Neutrophil (primary cell): ENCODE measurements around the gene SUGCT.

Experiments used
- H3K27ac ChIP-seq: fragments of 200-600 bp; sonication (generic); 2 replicates; pipeline ENCODE4 v1.5.1; 2016; ENCODE audit warnings: mild to moderate bottlenecking, moderate library complexity
- H3K27me3 ChIP-seq: fragments of 200-600 bp; sonication (generic); 2 replicates; pipeline ENCODE4 v1.6.0; 2016; ENCODE audit warnings: mild to moderate bottlenecking
- H3K36me3 ChIP-seq: fragments of 200-600 bp; sonication (generic); 2 replicates; pipeline ENCODE4 v1.5.1; 2017
- H3K4me1 ChIP-seq, 2 experiments: fragments of 200-600 bp in 1 of 2; sonication (generic) in 1 of 2; 1 replicate in 1 of 2; 2 replicates in 1 of 2; pipeline versions ENCODE4 v1.5.1 to v1.6.1; 2013 to 2016; ENCODE audit warnings: low read depth in 1 of 2, low read length in 1 of 2, mild to moderate bottlenecking in 1 of 2, moderate library complexity in 1 of 2; ENCODE audit not compliant: control insufficient read depth in 1 of 2, insufficient read depth in 1 of 2
- H3K4me3 ChIP-seq, 2 experiments: fragments of 200-600 bp in 1 of 2; sonication (generic) in 1 of 2; 1 replicate in 1 of 2; 2 replicates in 1 of 2; pipeline ENCODE4 v1.5.1; 2013 to 2016; ENCODE audit warnings: low read depth in 1 of 2, low read length in 1 of 2, mild to moderate bottlenecking in 1 of 2, moderate library complexity in 1 of 2
- H3K9me3 ChIP-seq: fragments of 200-600 bp; sonication (generic); 2 replicates; pipeline ENCODE4 v1.5.1; 2016
- CTCF ChIP-seq: fragments of 200-600 bp; sonication (generic); IDR thresholded peaks from 2 replicates; pipeline ENCODE4 v1.5.1; 2016; ENCODE audit warnings: antibody characterized with exemption

The SUGCT gene

GRCh38 chr7:40701836-40702551 is 567.2 kb downstream of the SUGCT start:
- H3K4me3 ChIP-seq: no peak overlapping the region
- H3K27ac ChIP-seq: no peak overlapping the region
- no peaks in the 10 kb centered on the region for H3K36me3 ChIP-seq
- H3K4me1 ChIP-seq: peaks cover 3 to 10% of the 10 kb centered on the region in 2 experiments
- H3K27me3 ChIP-seq: no peaks in the 10 kb centered on the region
- no peaks in the 10 kb centered on the region for H3K9me3 ChIP-seq
- TF ChIP-seq CTCF: no peak

- no peak for TF ChIP-seq CTCF
- Histone ChIP-seq H3K27me3 (no peaks in the 10 kb centered on the region), H3K4me1 (peaks cover 3 to 10% of the 10 kb centered on the region in 2 experiments), H3K4me3 (no peak overlapping the region), H3K27ac (no peak overlapping the region), H3K9me3 (no peaks in the 10 kb centered on the region), H3K36me3 (no peaks in the 10 kb centered on the region)
These were observed 569.4 kb downstream of the SUGCT start for GRCh38 chr7:40704172-40704571.

- no peak overlapping the region for H3K27ac ChIP-seq
- H3K4me3 ChIP-seq: no peak overlapping the region
- no peaks in the 10 kb centered on the region for H3K27me3 ChIP-seq
- H3K4me1 ChIP-seq: peaks cover 1 to 2% of the 10 kb centered on the region in 2 experiments
- H3K9me3 ChIP-seq: no peaks in the 10 kb centered on the region
- TF ChIP-seq CTCF: no peak
- no peaks in the 10 kb centered on the region for H3K36me3 ChIP-seq
These were observed 572.0 kb downstream of the SUGCT start for GRCh38 chr7:40706829-40707228.

GRCh38 chr7:40709062-40709964 is 574.5 kb downstream of the SUGCT start:
- no peak overlapping the region for H3K27ac ChIP-seq
- no peak for TF ChIP-seq CTCF

GRCh38 chr7:40711706-40712105 is 576.9 kb downstream of the SUGCT start:
- H3K27ac ChIP-seq: no peak overlapping the region
- no peak overlapping the region for H3K4me3 ChIP-seq
- H3K36me3 ChIP-seq: no peaks in the 10 kb centered on the region
- no peaks in the 10 kb centered on the region for H3K4me1 ChIP-seq
- H3K9me3 ChIP-seq: no peaks in the 10 kb centered on the region
- no peak for TF ChIP-seq CTCF
- no peaks in the 10 kb centered on the region for H3K27me3 ChIP-seq

More at GRCh38 chr7:40709062-40709964, 574.5 kb downstream of the SUGCT start:
- H3K36me3 ChIP-seq: no peaks in the 10 kb centered on the region
- H3K9me3 ChIP-seq: no peaks in the 10 kb centered on the region
- no peaks in the 10 kb centered on the region for H3K27me3 ChIP-seq
- no peak overlapping the region for H3K4me3 ChIP-seq
- no peaks in the 10 kb centered on the region for H3K4me1 ChIP-seq
